GM19467 (cell line): ENCODE data around the gene IFNW1.
A peak's percentile ranks its signal among the peaks of the same experiment; 100 is the strongest.
"Not testable (repeated sequence)": the region's sequence is repeated elsewhere in the genome, so short reads cannot be mapped to it uniquely, and the experiment has no call there.

Experiments used
- ATAC-seq: cut with Tn5 transposase; IDR thresholded peaks from one replicate; pipeline ENCODE4 v1.9.1; 2021; ENCODE audit warnings: mild to moderate bottlenecking, moderate library complexity; ENCODE audit not compliant: unreplicated experiment

The IFNW1 gene

GRCh38 chr9:21141427-21141882, at the start of gene IFNW1:
TSS of gene IFNW1 (minus strand) at chr9:21141832. CDS start at chr9:21141570, 262 bp downstream.
- ATAC-seq = peak; percentile 56

GRCh38 chr9:21187487-21187886, 45.9 kb upstream of the IFNW1 start, which contains the start of gene IFNA4:
TSS of gene IFNA4 (minus strand) at chr9:21187587. CDS start at chr9:21187531, 56 bp downstream.
- not testable (repeated sequence) for ATAC-seq

- peak; percentile 92 for ATAC-seq
Observed at GRCh38 chr9:21182810-21183736, 41.4 kb upstream of the IFNW1 start.

GRCh38 chr9:21174671-21175070, 33.0 kb upstream of the IFNW1 start:
- no peak for ATAC-seq

- ATAC-seq = no peak
Observed at GRCh38 chr9:21172156-21172555, 30.5 kb upstream of the IFNW1 start.

GRCh38 chr9:21171351-21171750, 29.7 kb upstream of the IFNW1 start:
- no peak for ATAC-seq

GRCh38 chr9:21166560-21166959, 24.9 kb upstream of the IFNW1 start, which contains the start of gene IFNA21:
TSS of gene IFNA21 (minus strand) at chr9:21166660. CDS start at chr9:21166612, 48 bp downstream.
- ATAC-seq = not testable (repeated sequence)

- ATAC-seq = no peak
Observed at GRCh38 chr9:21165516-21165915, 23.9 kb upstream of the IFNW1 start.

- peak; percentile 91 for ATAC-seq
Observed at GRCh38 chr9:21160178-21160577, 18.5 kb upstream of the IFNW1 start.

GRCh38 chr9:21155501-21155900, 13.9 kb upstream of the IFNW1 start:
- ATAC-seq = no peak

GRCh38 chr9:21154018-21154608, 12.5 kb upstream of the IFNW1 start:
- ATAC-seq = peak; percentile 73

- ATAC-seq = no peak
Observed at GRCh38 chr9:21153336-21154017, 11.8 kb upstream of the IFNW1 start.

GRCh38 chr9:21144603-21145002, 3.0 kb upstream of the IFNW1 start:
- ATAC-seq = no peak

- no peak for ATAC-seq
Observed at GRCh38 chr9:21137020-21137419, 4.6 kb downstream of the IFNW1 start.

- ATAC-seq = no peak
Observed at GRCh38 chr9:21135736-21136135, 5.9 kb downstream of the IFNW1 start.

GRCh38 chr9:21128186-21128585, 13.4 kb downstream of the IFNW1 start:
- not testable (repeated sequence) for ATAC-seq

GRCh38 chr9:21121595-21122251, 19.9 kb downstream of the IFNW1 start:
- peak; percentile 96 for ATAC-seq

- ATAC-seq = no peak
Observed at GRCh38 chr9:21121079-21121478, 20.6 kb downstream of the IFNW1 start.

- ATAC-seq = no peak
Observed at GRCh38 chr9:21119093-21119770, 22.4 kb downstream of the IFNW1 start.

- no peak for ATAC-seq
Observed at GRCh38 chr9:21114311-21114710, 27.3 kb downstream of the IFNW1 start.
